Panc1 (cell line): ENCODE results near the gene ACACA. TPM values are rescaled to one million over a fixed set of nuclear protein-coding genes. Genes with fewer than 3 reads are reported as not detected.

Source experiments
- ATAC-seq: fragments of 200-7000 bp; cut with Tn5 transposase; 2 replicates; pipeline ENCODE4 v1.9.1; 2020; ENCODE audit warnings: mild to moderate bottlenecking, moderate library complexity
- BruUV-seq: library from RNA; stranded (reverse); fragments of 400-500 nt; replicated peaks from 2 replicates; lab custom pipeline; 2021; lab: Mats Ljungman, UMichigan
- CTCF ChIA-PET: fragments of 300-600 bp; sonication (Branson Sonifier 250); formaldehyde crosslinking; loops from one replicate; lab custom pipeline; 2022; ENCODE audit warnings: antibody characterized with exemption; lab: Charles Lee
- POLR2A ChIA-PET: fragments of 300-600 bp; sonication (Branson Sonifier 250); formaldehyde crosslinking; loops from one replicate; lab custom pipeline; 2022; ENCODE audit warnings: antibody characterized with exemption; lab: Charles Lee
- DNase-seq: peaks from one replicate; pipeline ENCODE4 v3.0.0-alpha.2; 2010; ENCODE audit warnings: low read depth, low spot score
- H3K27ac ChIP-seq: 2 replicates; pipeline ENCODE4 v1.5.1; 2011; ENCODE audit warnings: mild to moderate bottlenecking, low read length, inconsistent platforms
- H3K27me3 ChIP-seq: fragments of 200-500 bp; sonication (Bioruptor generic); 2 replicates; pipeline ENCODE4 v1.6.0; 2014; ENCODE audit warnings: low read length, inconsistent platforms; ENCODE audit not compliant: control insufficient read depth, insufficient read depth
- H3K36me3 ChIP-seq: fragments of 200-500 bp; sonication (Bioruptor generic); 2 replicates; pipeline ENCODE4 v1.5.1; 2014; ENCODE audit warnings: inconsistent platforms, mild to moderate bottlenecking, low read length, moderate library complexity; ENCODE audit not compliant: control insufficient read depth, insufficient read depth
- H3K4me1 ChIP-seq: 2 replicates; pipeline ENCODE4 v1.5.1; 2011; ENCODE audit warnings: inconsistent platforms, mild to moderate bottlenecking, low read length, moderate library complexity; ENCODE audit not compliant: control insufficient read depth, insufficient read depth
- H3K4me3 ChIP-seq, 2 experiments: 2 replicates each; pipeline ENCODE4 v1.5.1; 2011 to 2012; ENCODE audit warnings: low read depth in 2 of 2, low read length in 2 of 2, mild to moderate bottlenecking in 2 of 2, inconsistent platforms in 1 of 2, moderate library complexity in 1 of 2
- H3K9me3 ChIP-seq: fragments of 200-500 bp; sonication (Bioruptor generic); 2 replicates; pipeline ENCODE4 v1.5.1; 2014; ENCODE audit warnings: low read depth, mild to moderate bottlenecking, inconsistent platforms, low read length, moderate library complexity; ENCODE audit not compliant: control insufficient read depth, insufficient read depth
- CTCF ChIP-seq: fragments of 450-650 bp; IDR thresholded peaks from 2 replicates; pipeline ENCODE4 v1.5.1; 2017; ENCODE audit warnings: mild to moderate bottlenecking
- POLR2AphosphoS5 ChIP-seq: IDR thresholded peaks from 2 replicates; pipeline ENCODE4 v1.6.1; 2012; ENCODE audit warnings: mild to moderate bottlenecking, low read depth, low read length, moderate library complexity
- SIN3A ChIP-seq: IDR thresholded peaks from 2 replicates; pipeline ENCODE4 v1.6.1; 2012; ENCODE audit warnings: low read depth, mild to moderate bottlenecking, low read length, moderate library complexity, borderline replicate concordance; ENCODE audit not compliant: insufficient read depth
- TCF7L2 ChIP-seq: IDR thresholded peaks from 2 replicates; pipeline ENCODE4 v1.6.1; 2011; ENCODE audit warnings: mild to moderate bottlenecking, low read depth, low read length, inconsistent platforms
- in situ Hi-C: cut with HindIII; loops from 2 replicates; pipeline ENCODE4 v1.10.0; 2016; ENCODE audit warnings: low sequenced_read_pairs, low pct_unique_long_range_greater_than_20kb
- intact Hi-C: fragments of 100-400 bp; cut with micrococcal nuclease; formaldehyde crosslinking; loops from one replicate; pipeline ENCODE4 v1.10.0; 2022; ENCODE audit not compliant: unreplicated experiment
- total RNA-seq: library from RNA; stranded (reverse); gene quantifications from one replicate; pipeline ENCODE4 v1.2.1, GENCODE V29; 2021; ENCODE audit not compliant: unreplicated experiment
- TF ChIP-seq, protein P1 (sequence below), 2 experiments: IDR thresholded peaks; 2 replicates each; pipeline ENCODE4 v1.6.1; 2011 to 2012; ENCODE audit warnings: low read depth in 2 of 2, control low read depth in 1 of 2, low read length in 1 of 2, mild to moderate bottlenecking in 1 of 2, moderate library complexity in 1 of 2; ENCODE audit not compliant: insufficient read depth in 1 of 2

Gene ACACA
- total RNA-seq, 1 experiment from 2014 or later: 131 TPM

- intact Hi-C loops (no loop called here), in situ Hi-C loops (no loop called here)
- Histone ChIP-seq H3K36me3 (no peaks in the 10 kb centered on the region), H3K4me1 (no peaks in the 10 kb centered on the region; the same call in 1 of the 2 replicates), H3K9me3 (no peaks in the 10 kb centered on the region), H3K27ac (no peak overlapping the region), H3K4me3 (no peak overlapping the region), H3K27me3 (no peaks in the 10 kb centered on the region)
- TF ChIP-seq POLR2AphosphoS5: no peak
- BruUV-seq: no TSS peak
- POLR2A ChIA-PET: no interaction called here
- no peak for DNase-seq
- ATAC-seq: no peak
- CTCF ChIA-PET: no interaction called here
These were observed 363.4 kb downstream of the ACACA start for GRCh38 chr17:37043201-37043600.

- intact Hi-C loops (no loop called here), in situ Hi-C loops (no loop called here)
- BruUV-seq: no TSS peak
- no peaks in the 10 kb centered on the region for H3K9me3 ChIP-seq
- POLR2A ChIA-PET: no interaction called here
- TF ChIP-seq SIN3A: no peak
- no peak for TF ChIP-seq POLR2AphosphoS5
- TF ChIP-seq CTCF: no peak
- TF ChIP-seq, protein P1, sequence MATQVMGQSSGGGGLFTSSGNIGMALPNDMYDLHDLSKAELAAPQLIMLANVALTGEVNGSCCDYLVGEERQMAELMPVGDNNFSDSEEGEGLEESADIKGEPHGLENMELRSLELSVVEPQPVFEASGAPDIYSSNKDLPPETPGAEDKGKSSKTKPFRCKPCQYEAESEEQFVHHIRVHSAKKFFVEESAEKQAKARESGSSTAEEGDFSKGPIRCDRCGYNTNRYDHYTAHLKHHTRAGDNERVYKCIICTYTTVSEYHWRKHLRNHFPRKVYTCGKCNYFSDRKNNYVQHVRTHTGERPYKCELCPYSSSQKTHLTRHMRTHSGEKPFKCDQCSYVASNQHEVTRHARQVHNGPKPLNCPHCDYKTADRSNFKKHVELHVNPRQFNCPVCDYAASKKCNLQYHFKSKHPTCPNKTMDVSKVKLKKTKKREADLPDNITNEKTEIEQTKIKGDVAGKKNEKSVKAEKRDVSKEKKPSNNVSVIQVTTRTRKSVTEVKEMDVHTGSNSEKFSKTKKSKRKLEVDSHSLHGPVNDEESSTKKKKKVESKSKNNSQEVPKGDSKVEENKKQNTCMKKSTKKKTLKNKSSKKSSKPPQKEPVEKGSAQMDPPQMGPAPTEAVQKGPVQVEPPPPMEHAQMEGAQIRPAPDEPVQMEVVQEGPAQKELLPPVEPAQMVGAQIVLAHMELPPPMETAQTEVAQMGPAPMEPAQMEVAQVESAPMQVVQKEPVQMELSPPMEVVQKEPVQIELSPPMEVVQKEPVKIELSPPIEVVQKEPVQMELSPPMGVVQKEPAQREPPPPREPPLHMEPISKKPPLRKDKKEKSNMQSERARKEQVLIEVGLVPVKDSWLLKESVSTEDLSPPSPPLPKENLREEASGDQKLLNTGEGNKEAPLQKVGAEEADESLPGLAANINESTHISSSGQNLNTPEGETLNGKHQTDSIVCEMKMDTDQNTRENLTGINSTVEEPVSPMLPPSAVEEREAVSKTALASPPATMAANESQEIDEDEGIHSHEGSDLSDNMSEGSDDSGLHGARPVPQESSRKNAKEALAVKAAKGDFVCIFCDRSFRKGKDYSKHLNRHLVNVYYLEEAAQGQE (IDR thresholded peaks at IDR 0.05; ENCODE audit: insufficient read depth in 1 of 2, low read depth in 2 of 2, low read length in 1 of 2): no peak
- no peak for TF ChIP-seq TCF7L2
- no peaks in the 10 kb centered on the region for H3K27me3 ChIP-seq
- no peaks in the 10 kb centered on the region for H3K36me3 ChIP-seq
- no peaks in the 10 kb centered on the region; the same call in 1 of the 2 replicates for H3K4me1 ChIP-seq
- CTCF ChIA-PET: no interaction called here
- no peak overlapping the region for H3K4me3 ChIP-seq
- no peak for DNase-seq
- no peak overlapping the region for H3K27ac ChIP-seq
- no peak for ATAC-seq
These were observed 364.7 kb downstream of the ACACA start for GRCh38 chr17:37041932-37042331.

DNA sequence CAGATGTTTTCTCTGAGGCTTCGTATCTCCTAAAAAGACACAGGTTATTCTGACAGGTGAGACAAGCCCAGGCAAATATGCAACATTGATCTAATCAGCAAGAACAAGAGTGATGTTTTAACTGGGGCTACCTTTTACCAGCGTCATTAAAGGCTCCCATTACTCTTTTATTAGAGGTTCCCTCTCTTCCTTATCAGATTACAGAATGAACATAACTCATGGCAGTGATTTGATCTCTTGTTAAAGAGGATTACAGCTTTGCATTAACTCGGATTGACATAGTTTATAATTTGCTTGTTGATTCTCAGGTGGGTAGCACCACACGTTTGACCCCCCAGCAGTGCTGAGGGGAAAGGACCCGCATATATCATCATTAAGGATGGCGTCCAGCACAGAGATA, 367.4 kb downstream of the ACACA start:
- in situ Hi-C loops (no loop called here), intact Hi-C loops (no loop called here)
- ChIA-PET CTCF (no interaction called here), POLR2A (no interaction called here)
- DNase-seq (no peak), ATAC-seq (no peak)
- no peaks in the 10 kb centered on the region for H3K36me3 ChIP-seq
- no TSS peak for BruUV-seq
- no peaks in the 10 kb centered on the region for H3K27me3 ChIP-seq
- no peak overlapping the region for H3K4me3 ChIP-seq
- H3K4me1 ChIP-seq: no peaks in the 10 kb centered on the region
- no peaks in the 10 kb centered on the region for H3K9me3 ChIP-seq
- TF ChIP-seq SIN3A (no peak), POLR2AphosphoS5 (no peak), TCF7L2 (no peak), CTCF (no peak)
- TF ChIP-seq, protein P1 (IDR thresholded peaks at IDR 0.05; ENCODE audit: insufficient read depth in 1 of 2, low read depth in 2 of 2, low read length in 1 of 2): no peak
- H3K27ac ChIP-seq: no peak overlapping the region
